K562 (cell line): ENCODE results near the gene AHNAK. TPM values are rescaled to one million over a fixed set of nuclear protein-coding genes. Genes with fewer than 3 reads are reported as not detected.

ENCODE experiments used
- ARID1B ChIP-seq: fragments of 450-650 bp; IDR thresholded peaks from 2 replicates; pipeline ENCODE4 v1.6.1; 2016; ENCODE audit warnings: antibody characterized with exemption, mild to moderate bottlenecking, inconsistent platforms
- CBFA2T3 ChIP-seq: fragments of 450-650 bp; IDR thresholded peaks from 2 replicates; pipeline ENCODE4 v1.6.1; 2017
- CHD1 ChIP-seq: fragments of 200-600 bp; sonication (generic); IDR thresholded peaks from one replicate; pipeline ENCODE4 v1.6.1; 2012; ENCODE audit warnings: mild to moderate bottlenecking, moderate library complexity, low read length, inconsistent platforms
- KLF13 ChIP-seq: fragments of 450-650 bp; IDR thresholded peaks from 2 replicates; pipeline ENCODE4 v1.6.1; 2016; ENCODE audit warnings: missing genetic modification characterization, low read depth, mild to moderate bottlenecking, missing compliant biosample characterization, moderate library complexity, borderline replicate concordance
- MECOM ChIP-seq: fragments of 250-450 bp; sonication (Bioruptor Pico); IDR thresholded peaks from 2 replicates; pipeline ENCODE4 v1.8.0; 2022; ENCODE audit warnings: inconsistent platforms
- NR3C1 ChIP-seq: sonication (generic); formaldehyde crosslinking; IDR thresholded peaks from 2 replicates; pipeline ENCODE4 v1.8.1; 2022; ENCODE audit warnings: missing genetic modification reagents
- RCOR1 ChIP-seq, 2 experiments: IDR thresholded peaks; 2 replicates each; pipeline ENCODE4 v1.6.1; 2012; ENCODE audit warnings: low read depth in 2 of 2, low read length in 2 of 2, borderline replicate concordance in 1 of 2, improper control_type of control experiment in 1 of 2
- REST ChIP-seq, 2 experiments: fragments of 450-650 bp; formaldehyde crosslinking in 1 of 2; IDR thresholded peaks; 2 replicates each; pipeline versions ENCODE4 v1.4.0 to v1.6.1; 2014 to 2020; ENCODE audit warnings: mild to moderate bottlenecking in 2 of 2, borderline replicate concordance in 1 of 2, low read depth in 1 of 2
- TAL1 ChIP-seq: fragments of 450-650 bp; IDR thresholded peaks from 2 replicates; pipeline ENCODE4 v1.6.1; 2016; ENCODE audit warnings: mild to moderate bottlenecking
- TGIF2 ChIP-seq: sonication (generic); formaldehyde crosslinking; IDR thresholded peaks from 2 replicates; pipeline ENCODE4 v1.8.1; 2022; ENCODE audit warnings: mild to moderate bottlenecking, missing genetic modification reagents, moderate library complexity
- ZNF592 ChIP-seq: fragments of 450-650 bp; IDR thresholded peaks from 2 replicates; pipeline ENCODE4 v1.6.1; 2017; ENCODE audit warnings: antibody characterized with exemption, mild to moderate bottlenecking
- ZNF766 ChIP-seq: fragments of 200-800 bp; sonication (Bioruptor generic); conservative IDR thresholded peaks from 2 replicates; pipeline ENCODE4 v1.6.1; 2016; ENCODE audit warnings: missing genetic modification characterization, missing compliant biosample characterization
- polyA plus RNA-seq, 8 experiments: library from polyadenylated mRNA; depleted of rRNA in 4 of 8; stranded (reverse) in 5 of 8; unstranded in 3 of 8; fragments of >200 nt; fragmentation: Nextera tagmentation in 2 of 8; fragmentation: Illumina TruSeq in 1 of 8; extraction: Ambion mirVana in 2 of 8; extraction: Trizol in 1 of 8; gene quantifications; 2 replicates each; pipeline versions ENCODE4 v1.2.1 to v1.2.3, GENCODE V29; 2011 to 2014; ENCODE audit warnings: inconsistent platforms in 1 of 8, missing spikeins in 1 of 8
- total RNA-seq, 7 experiments: library from RNA; depleted of rRNA in 6 of 7; stranded (reverse); fragments of >200 nt in 6 of 7; fragmentation: Illumina TruSeq in 2 of 7; extraction: Trizol in 2 of 7; gene quantifications; 2 replicates each; pipeline versions ENCODE4 v1.2.1 to v1.2.3, GENCODE V29; 2011 to 2021; ENCODE audit warnings: low replicate concordance in 1 of 7
- TF ChIP-seq, protein P1 (sequence below): fragments of 450-650 bp; formaldehyde crosslinking; IDR thresholded peaks from 2 replicates; pipeline ENCODE4 v1.4.0; 2022; ENCODE audit warnings: missing genetic modification characterization

Gene AHNAK
- total and polyA plus RNA-seq, 9 of the 15 experiments (the other 6 are each of a cell fraction or from before 2014, with no cell fraction given), result 1.5 to 89.7 (median 45.0) TPM

DNA sequence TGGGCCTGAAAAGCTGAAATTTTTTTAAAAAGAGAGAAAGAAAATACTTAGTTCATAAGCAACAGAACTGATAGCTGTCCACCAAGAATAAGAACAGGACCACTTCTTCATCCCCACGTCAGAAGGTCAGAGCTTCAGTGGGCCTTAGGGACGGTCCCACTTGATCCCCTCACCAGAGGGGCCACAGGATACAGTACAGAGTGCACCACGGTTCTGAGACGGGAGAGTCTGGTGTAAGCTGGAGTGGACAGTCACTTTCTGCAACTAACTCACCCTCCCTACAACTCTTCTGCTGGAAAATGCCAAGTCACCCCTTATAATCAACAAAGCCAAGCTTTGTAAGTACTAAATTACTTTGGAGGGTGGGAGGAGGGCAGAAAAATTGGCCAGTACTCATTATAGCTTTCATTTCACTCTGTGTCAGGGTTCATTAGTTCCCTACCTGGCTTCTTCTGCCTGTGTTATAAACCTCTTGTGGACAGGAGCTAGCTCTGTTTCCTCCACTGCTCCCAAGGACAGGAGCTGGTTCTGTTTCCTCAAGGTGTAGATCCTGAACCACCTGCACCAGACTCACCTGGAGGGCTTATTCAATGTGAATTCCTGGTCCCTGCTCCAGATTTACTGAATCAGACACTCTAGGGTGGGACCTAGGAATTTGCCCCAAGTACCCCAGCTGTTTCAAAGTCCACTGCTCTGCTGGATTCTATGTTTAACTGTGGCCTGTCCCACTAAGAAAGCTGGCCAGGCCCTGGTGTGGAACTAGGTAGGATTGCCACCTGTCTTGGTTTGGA, 88.2 kb downstream of the AHNAK start (continued):
- TF ChIP-seq CHD1, result no peak
- TF ChIP-seq CBFA2T3, result peak; percentile 47; the same call in 1 of the 2 replicates
- TF ChIP-seq NR3C1 (CRISPR knock-in tag), result no peak
- TF ChIP-seq REST (IDR thresholded peaks at IDR 0.05; ENCODE audit: borderline replicate concordance), result peak; percentile 60
- TF ChIP-seq REST (CRISPR knock-in tag; IDR thresholded peaks at IDR 0.05; ENCODE audit: low read depth), result no peak
- no peak for TF ChIP-seq MECOM (CRISPR knock-in tag)
- TF ChIP-seq RCOR1 (IDR thresholded peaks at IDR 0.05; ENCODE audit: borderline replicate concordance in 1 of 2, low read depth in 2 of 2, low read length in 2 of 2), result peak in 1 of 2 experiments; percentile 20; a peak in 1 of 4 replicates
- TF ChIP-seq, protein P1, sequence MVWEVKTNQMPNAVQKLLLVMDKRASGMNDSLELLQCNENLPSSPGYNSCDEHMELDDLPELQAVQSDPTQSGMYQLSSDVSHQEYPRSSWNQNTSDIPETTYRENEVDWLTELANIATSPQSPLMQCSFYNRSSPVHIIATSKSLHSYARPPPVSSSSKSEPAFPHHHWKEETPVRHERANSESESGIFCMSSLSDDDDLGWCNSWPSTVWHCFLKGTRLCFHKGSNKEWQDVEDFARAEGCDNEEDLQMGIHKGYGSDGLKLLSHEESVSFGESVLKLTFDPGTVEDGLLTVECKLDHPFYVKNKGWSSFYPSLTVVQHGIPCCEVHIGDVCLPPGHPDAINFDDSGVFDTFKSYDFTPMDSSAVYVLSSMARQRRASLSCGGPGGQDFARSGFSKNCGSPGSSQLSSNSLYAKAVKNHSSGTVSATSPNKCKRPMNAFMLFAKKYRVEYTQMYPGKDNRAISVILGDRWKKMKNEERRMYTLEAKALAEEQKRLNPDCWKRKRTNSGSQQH (CRISPR knock-in tag), result no peak
- TF ChIP-seq TAL1, result peak; percentile 27; the same call in 1 of the 2 replicates
- no peak for TF ChIP-seq KLF13 (tag)
- peak; percentile 71 for TF ChIP-seq ZNF766
- TF ChIP-seq ZNF592, result peak; percentile 60
- TF ChIP-seq TGIF2, result no peak
- TF ChIP-seq ARID1B, result peak; percentile 78
